Osteocyte (in vitro differentiated cells): Measurements from ENCODE around the gene SAMD14. TPM values are rescaled to one million over a fixed set of nuclear protein-coding genes. Genes with fewer than 3 reads are reported as not detected.

Experiments used
- DNase-seq: peaks from one replicate; pipeline ENCODE4 v3.0.0; 2021; ENCODE audit warnings: mixed read lengths; ENCODE audit not compliant: unreplicated experiment; ENCODE audit errors: extremely low spot score
- H3K27ac Mint-ChIP-seq: one replicate; pipeline ENCODE4 v1.8.0; 2021; ENCODE audit warnings: mild to moderate bottlenecking, mixed read lengths; ENCODE audit not compliant: unreplicated experiment
- H3K27me3 Mint-ChIP-seq: one replicate; pipeline ENCODE4 v1.8.0; 2021; ENCODE audit warnings: mixed read lengths; ENCODE audit not compliant: unreplicated experiment
- H3K36me3 Mint-ChIP-seq: one replicate; pipeline ENCODE4 v1.8.0; 2021; ENCODE audit warnings: mixed read lengths; ENCODE audit not compliant: unreplicated experiment
- H3K4me1 Mint-ChIP-seq: one replicate; pipeline ENCODE4 v1.8.0; 2021; ENCODE audit warnings: mixed read lengths; ENCODE audit not compliant: unreplicated experiment
- H3K4me3 Mint-ChIP-seq: one replicate; pipeline ENCODE4 v1.8.0; 2021; ENCODE audit warnings: mild to moderate bottlenecking, moderate library complexity, mixed read lengths; ENCODE audit not compliant: unreplicated experiment
- H3K9me3 Mint-ChIP-seq: one replicate; pipeline ENCODE4 v1.8.0; 2021; ENCODE audit warnings: mixed read lengths; ENCODE audit not compliant: unreplicated experiment
- total RNA-seq: library from RNA; stranded (reverse); gene quantifications from 2 replicates; pipeline ENCODE4 v1.2.1, GENCODE V29; 2021
- TF ChIP-seq, protein P1 (sequence below): fragments of 200-600 bp; sonication (generic); IDR thresholded peaks from 2 replicates; pipeline ENCODE4 v1.5.0; 2021; ENCODE audit warnings: antibody characterized with exemption, mild to moderate bottlenecking, moderate library complexity

Gene SAMD14
- total RNA-seq, 1 donor from 2014 or later: 36.8 TPM

DNA sequence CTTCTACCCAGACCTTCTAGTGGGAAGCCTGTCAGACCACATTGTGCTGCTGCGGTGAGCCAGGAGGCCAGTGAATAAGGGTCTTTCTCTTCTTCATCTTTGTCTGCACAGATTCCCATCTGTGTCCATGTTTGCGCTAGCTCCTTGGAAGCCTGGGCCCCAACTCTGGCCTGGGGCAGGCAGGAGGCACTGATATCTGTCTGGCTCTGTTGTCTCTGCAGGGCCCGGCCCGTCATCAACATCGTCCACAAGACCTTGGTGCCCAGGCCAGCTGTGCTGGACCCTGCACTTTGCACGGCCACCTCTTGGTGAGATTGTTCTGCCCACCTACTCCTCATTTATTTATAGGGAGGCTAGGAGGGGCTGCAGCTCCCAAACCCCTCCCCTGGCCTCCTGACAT lies 55.7 kb downstream of the SAMD14 start:
- DNase-seq: no peak
- TF ChIP-seq, protein P1, sequence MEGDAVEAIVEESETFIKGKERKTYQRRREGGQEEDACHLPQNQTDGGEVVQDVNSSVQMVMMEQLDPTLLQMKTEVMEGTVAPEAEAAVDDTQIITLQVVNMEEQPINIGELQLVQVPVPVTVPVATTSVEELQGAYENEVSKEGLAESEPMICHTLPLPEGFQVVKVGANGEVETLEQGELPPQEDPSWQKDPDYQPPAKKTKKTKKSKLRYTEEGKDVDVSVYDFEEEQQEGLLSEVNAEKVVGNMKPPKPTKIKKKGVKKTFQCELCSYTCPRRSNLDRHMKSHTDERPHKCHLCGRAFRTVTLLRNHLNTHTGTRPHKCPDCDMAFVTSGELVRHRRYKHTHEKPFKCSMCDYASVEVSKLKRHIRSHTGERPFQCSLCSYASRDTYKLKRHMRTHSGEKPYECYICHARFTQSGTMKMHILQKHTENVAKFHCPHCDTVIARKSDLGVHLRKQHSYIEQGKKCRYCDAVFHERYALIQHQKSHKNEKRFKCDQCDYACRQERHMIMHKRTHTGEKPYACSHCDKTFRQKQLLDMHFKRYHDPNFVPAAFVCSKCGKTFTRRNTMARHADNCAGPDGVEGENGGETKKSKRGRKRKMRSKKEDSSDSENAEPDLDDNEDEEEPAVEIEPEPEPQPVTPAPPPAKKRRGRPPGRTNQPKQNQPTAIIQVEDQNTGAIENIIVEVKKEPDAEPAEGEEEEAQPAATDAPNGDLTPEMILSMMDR: no peak

DNA sequence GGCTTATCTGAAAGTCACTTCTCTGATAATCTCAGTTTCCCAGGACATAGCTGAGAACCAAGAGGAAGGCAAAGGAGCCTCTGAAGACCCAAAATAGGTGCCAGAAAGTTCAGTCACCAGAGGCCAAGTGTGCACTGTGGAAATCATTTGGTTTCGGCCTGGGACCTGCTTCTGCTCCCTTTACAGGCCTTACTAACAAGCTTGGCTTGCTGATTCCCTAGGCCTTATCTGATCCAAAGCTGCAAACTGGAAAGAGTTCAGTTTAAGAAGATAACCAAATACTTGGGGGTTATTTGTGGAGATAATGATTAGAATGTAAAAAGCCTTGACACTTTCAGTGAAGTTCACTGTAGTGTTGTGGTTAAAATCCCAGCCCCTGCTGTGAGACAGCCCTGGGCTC lies 57.0 kb downstream of the SAMD14 start:
- peak overlapping the region; percentile 7 for H3K27ac Mint-ChIP-seq

More for the DNA sequence above, 55.7 kb downstream of the SAMD14 start:
- Mint-ChIP-seq H3K36me3 (peaks cover 61% of the 10 kb centered on the region), H3K27me3 (no peaks in the 10 kb centered on the region), H3K27ac (no peak overlapping the region), H3K4me3 (no peak overlapping the region), H3K9me3 (no peaks in the 10 kb centered on the region), H3K4me1 (peaks cover 7% of the 10 kb centered on the region)

DNA sequence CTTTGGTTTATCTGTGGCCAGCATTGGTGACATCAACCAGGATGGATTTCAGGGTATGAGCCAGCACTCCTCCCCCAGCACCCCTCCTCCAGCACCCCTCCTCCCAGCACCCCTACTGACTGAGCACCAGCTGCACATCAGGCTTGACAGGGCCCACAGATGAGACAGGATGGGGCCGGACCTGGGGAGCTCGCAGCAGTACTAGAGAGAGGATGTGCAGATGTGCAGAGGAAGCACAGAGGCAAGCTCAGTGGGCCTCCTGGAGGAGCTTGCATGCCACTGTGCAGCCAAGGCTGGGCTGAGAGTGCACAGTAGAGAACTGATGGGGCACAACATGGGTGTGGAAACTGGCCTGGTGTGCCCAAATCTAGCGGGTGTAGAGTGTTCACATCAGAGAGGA lies 57.8 kb downstream of the SAMD14 start:
- Mint-ChIP-seq H3K4me3 (no peak overlapping the region), H3K27ac (no peak overlapping the region), H3K4me1 (peaks cover 6% of the 10 kb centered on the region), H3K27me3 (no peaks in the 10 kb centered on the region), H3K36me3 (peaks cover 51% of the 10 kb centered on the region), H3K9me3 (no peaks in the 10 kb centered on the region)
- no peak for DNase-seq
- TF ChIP-seq, protein P1: no peak

More for the DNA sequence above, 57.0 kb downstream of the SAMD14 start:
- no peaks in the 10 kb centered on the region for H3K27me3 Mint-ChIP-seq
- H3K4me3 Mint-ChIP-seq: no peak overlapping the region
- peaks cover 56% of the 10 kb centered on the region for H3K36me3 Mint-ChIP-seq
- peaks cover 6% of the 10 kb centered on the region for H3K4me1 Mint-ChIP-seq
- DNase-seq: no peak
- no peaks in the 10 kb centered on the region for H3K9me3 Mint-ChIP-seq
- TF ChIP-seq, protein P1: no peak

DNA sequence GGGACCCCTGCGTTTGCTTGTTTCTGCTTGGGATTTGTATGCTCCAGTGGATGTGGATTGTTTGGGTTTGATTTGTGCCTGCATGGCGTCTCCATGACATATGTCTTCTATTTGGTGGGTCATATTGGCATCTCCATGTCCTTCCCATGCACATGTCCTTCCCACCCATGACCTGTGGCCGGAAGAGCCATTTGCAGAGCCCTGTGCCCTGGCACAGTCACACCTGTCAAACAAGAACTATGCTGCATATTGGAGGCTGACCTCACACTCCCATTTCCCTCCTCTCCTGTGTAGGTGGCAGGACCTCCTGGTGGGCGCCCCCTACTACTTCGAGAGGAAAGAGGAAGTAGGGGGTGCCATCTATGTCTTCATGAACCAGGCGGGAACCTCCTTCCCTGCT lies 58.3 kb downstream of the SAMD14 start:
- Mint-ChIP-seq H3K27ac (no peak overlapping the region), H3K36me3 (peaks cover 50% of the 10 kb centered on the region), H3K4me3 (no peak overlapping the region), H3K4me1 (peaks cover 6% of the 10 kb centered on the region), H3K27me3 (no peaks in the 10 kb centered on the region), H3K9me3 (no peaks in the 10 kb centered on the region)
- DNase-seq: no peak
- TF ChIP-seq, protein P1: no peak

DNA sequence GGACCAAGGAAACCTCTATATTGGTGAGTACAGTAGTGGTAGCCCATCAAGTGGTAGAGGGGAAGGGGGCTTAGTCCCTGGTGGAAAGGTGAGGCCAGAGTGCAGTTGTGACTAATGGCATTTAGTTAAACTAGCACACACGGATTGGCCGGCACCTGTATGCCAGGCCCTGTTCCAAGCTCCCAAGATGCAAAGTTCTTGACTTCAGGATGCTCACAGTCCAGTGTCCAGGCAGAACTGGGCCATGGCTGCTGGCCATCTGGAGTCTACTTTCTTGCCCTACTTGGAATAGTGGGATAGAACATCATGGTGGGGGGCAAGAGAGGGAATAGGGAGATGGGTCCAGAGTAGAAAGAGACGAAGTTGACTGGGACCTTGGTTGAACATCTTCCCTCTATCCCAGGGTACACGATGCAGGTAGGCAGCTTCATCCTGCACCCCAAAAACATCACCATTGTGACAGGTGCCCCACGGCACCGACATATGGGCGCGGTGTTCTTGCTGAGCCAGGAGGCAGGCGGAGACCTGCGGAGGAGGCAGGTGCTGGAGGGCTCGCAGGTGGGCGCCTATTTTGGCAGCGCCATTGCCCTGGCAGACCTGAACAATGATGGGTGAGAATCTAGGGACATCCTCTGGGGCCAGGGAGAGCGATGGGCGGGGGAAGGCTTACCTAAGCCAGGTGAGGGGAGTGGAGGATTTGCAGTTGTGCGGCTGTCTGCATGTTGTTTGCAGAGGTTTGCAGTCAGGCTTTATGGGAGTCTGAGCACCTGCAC lies 58.9 kb downstream of the SAMD14 start:
- Mint-ChIP-seq H3K27me3 (no peaks in the 10 kb centered on the region), H3K4me3 (no peak overlapping the region), H3K27ac (peak overlapping the region; percentile 4), H3K9me3 (no peaks in the 10 kb centered on the region), H3K36me3 (peaks cover 50% of the 10 kb centered on the region), H3K4me1 (peaks cover 10% of the 10 kb centered on the region)
- no peak for DNase-seq
- TF ChIP-seq, protein P1: no peak
